H1 (cell line): Measurements from ENCODE around the gene RPS6KC1. TPM values are rescaled to one million over a fixed set of nuclear protein-coding genes. Genes with fewer than 3 reads are reported as not detected.

ENCODE experiments used
- GTF2F1 ChIP-seq: IDR thresholded peaks from 2 replicates; pipeline ENCODE4 v1.6.1; 2012; ENCODE audit warnings: low read depth, low read length, improper control_type of control experiment, borderline replicate concordance
- KDM4A ChIP-seq: IDR thresholded peaks from one replicate; pipeline ENCODE4 v1.7.1; 2012; ENCODE audit warnings: low read depth, mild to moderate bottlenecking, moderate library complexity, low read length, inconsistent platforms; ENCODE audit not compliant: severe bottlenecking
- polyA plus RNA-seq, 7 experiments: library from polyadenylated mRNA; depleted of rRNA in 3 of 7; stranded (reverse) in 5 of 7; unstranded in 2 of 7; fragments of >200 nt in 5 of 7; fragments of 200-250 nt in 2 of 7; gene quantifications; 1 replicate in 5 of 7; 2 replicates in 1 of 7; 4 replicates in 1 of 7; pipeline versions ENCODE4 v1.2.1 to v1.2.3, GENCODE V29; 2011 to 2013; ENCODE audit warnings: missing spikeins in 2 of 7, mixed read lengths in 2 of 7
- total RNA-seq: library from RNA; stranded (reverse); fragmentation: NEBNext Ultra II Directional; extraction: Animal tissue kit (Norgen Biotek cat#: 25700); gene quantifications from 2 replicates; pipeline ENCODE4 v1.2.1, GENCODE V29; 2021

The RPS6KC1 gene
- total and polyA plus RNA-seq, 2 of the 8 experiments (the other 6 are each of a cell fraction or from before 2014, with no cell fraction given): 4.9 to 17.6 TPM

DNA sequence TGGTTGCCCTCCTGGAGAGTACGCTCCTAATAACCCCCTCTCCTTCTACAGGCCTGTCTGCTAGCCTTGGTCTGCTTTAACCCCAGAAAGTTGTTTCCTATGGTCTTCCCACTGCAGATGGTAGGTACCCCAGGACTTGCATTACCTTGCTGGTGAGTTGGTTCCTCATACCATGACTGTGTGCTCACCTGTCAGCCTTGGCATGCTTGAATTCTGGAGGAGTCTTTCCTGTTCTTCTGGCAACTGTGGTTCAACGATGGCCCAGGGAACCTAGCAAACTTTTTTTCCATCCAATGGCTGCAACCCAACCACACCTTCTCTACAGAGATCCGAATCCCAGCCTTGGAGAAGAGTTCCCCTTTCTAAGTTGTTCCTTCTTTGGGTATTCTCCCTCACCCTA, 36.9 kb downstream of the RPS6KC1 start (continued):
- TF ChIP-seq GTF2F1: no peak
- TF ChIP-seq KDM4A: no peak
